Caco-2 (cell line): ENCODE measurements around the gene SPDYE2. TPM values are rescaled to one million over a fixed set of nuclear protein-coding genes. Genes with fewer than 3 reads are reported as not detected.
"Not testable (repeated sequence)": the region's sequence is repeated elsewhere in the genome, so short reads cannot be mapped to it uniquely, and the experiment has no call there.

ENCODE experiments used
- BruUV-seq: library from RNA; stranded (reverse); fragments of 400-500 nt; replicated peaks from 2 replicates; lab custom pipeline; 2021; lab: Mats Ljungman, UMichigan
- CTCF ChIA-PET: fragments of 300-600 bp; sonication (Branson Sonifier 250); formaldehyde crosslinking; loops from one replicate; lab custom pipeline; 2022; ENCODE audit warnings: antibody characterized with exemption; lab: Charles Lee
- POLR2A ChIA-PET: fragments of 300-600 bp; sonication (Branson Sonifier 250); formaldehyde crosslinking; loops from one replicate; lab custom pipeline; 2022; ENCODE audit warnings: antibody characterized with exemption; lab: Charles Lee
- DNase-seq, 2 experiments: peaks; one replicate each; pipeline versions ENCODE4 v3.0.0 to v3.0.0-alpha.2; 2020 to 2022
- H3K27me3 ChIP-seq: replicated peaks from 2 replicates; pipeline ENCODE4 v1.6.0; 2011; ENCODE audit warnings: low read length; ENCODE audit not compliant: control insufficient read depth, insufficient read depth
- H3K36me3 ChIP-seq: 2 replicates; pipeline ENCODE4 v1.5.1; 2011; ENCODE audit warnings: low read length; ENCODE audit not compliant: control insufficient read depth, insufficient read depth
- H3K4me1 ChIP-seq: fragments of 250-450 bp; sonication (Bioruptor Pico); 2 replicates; pipeline ENCODE4 v1.5.1; 2020; ENCODE audit warnings: mild to moderate bottlenecking
- H3K4me3 ChIP-seq: 2 replicates; pipeline ENCODE4 v1.5.1; 2011; ENCODE audit warnings: low read depth, mild to moderate bottlenecking, control low read depth, low read length
- H3K9me3 ChIP-seq: fragments of 250-450 bp; sonication (Bioruptor Pico); 2 replicates; pipeline ENCODE4 v1.5.1; 2020; ENCODE audit warnings: mild to moderate bottlenecking, moderate library complexity
- H3K27ac Mint-ChIP-seq: one replicate; pipeline ENCODE4 v1.8.0; 2022; ENCODE audit warnings: mixed read lengths; ENCODE audit not compliant: unreplicated experiment
- H3K27me3 Mint-ChIP-seq: one replicate; pipeline ENCODE4 v1.8.0; 2022; ENCODE audit warnings: mixed read lengths; ENCODE audit not compliant: insufficient read depth, unreplicated experiment
- H3K36me3 Mint-ChIP-seq: one replicate; pipeline ENCODE4 v1.8.0; 2022; ENCODE audit warnings: mild to moderate bottlenecking, mixed read lengths; ENCODE audit not compliant: insufficient read depth, unreplicated experiment
- H3K4me1 Mint-ChIP-seq: one replicate; pipeline ENCODE4 v1.8.0; 2022; ENCODE audit warnings: low read depth, mixed read lengths; ENCODE audit not compliant: unreplicated experiment
- H3K4me3 Mint-ChIP-seq: one replicate; pipeline ENCODE4 v1.8.0; 2022; ENCODE audit warnings: mild to moderate bottlenecking, moderate library complexity, mixed read lengths; ENCODE audit not compliant: unreplicated experiment
- H3K9me3 Mint-ChIP-seq: one replicate; pipeline ENCODE4 v1.8.0; 2022; ENCODE audit warnings: mixed read lengths; ENCODE audit not compliant: unreplicated experiment
- intact Hi-C: fragments of 100-400 bp; cut with micrococcal nuclease; formaldehyde crosslinking; loops from one replicate; pipeline ENCODE4 v1.10.0; 2022; ENCODE audit not compliant: unreplicated experiment
- total RNA-seq: library from RNA; stranded (reverse); gene quantifications from 2 replicates; pipeline ENCODE4 v1.2.3, GENCODE V29; 2022

Gene SPDYE2
- total RNA-seq, 1 experiment from 2014 or later = not detected

DNA sequence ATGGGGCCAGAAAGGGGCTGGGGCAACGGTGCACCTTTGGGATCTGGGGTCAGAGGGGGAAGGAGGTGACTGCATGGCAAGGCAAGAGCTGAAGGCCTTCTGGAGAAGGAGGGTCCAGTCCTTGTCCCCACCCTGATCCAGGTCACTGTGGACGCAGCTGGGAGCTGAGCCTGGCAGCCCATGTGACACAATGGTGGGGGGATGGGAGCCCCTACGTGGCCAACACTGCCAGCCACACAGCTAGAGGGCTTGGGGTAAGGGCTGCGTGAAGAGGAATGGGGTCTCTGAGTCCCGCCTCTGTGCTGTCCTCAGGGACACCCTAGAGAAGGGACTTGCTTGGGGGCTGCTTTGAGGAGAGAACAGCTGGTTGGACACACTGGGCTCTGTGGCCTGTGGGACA lies 30.7 kb downstream of the SPDYE2 start:
- H3K4me1 ChIP-seq, H3K9me3 Mint-ChIP-seq, H3K27me3 Mint-ChIP-seq, H3K4me3 Mint-ChIP-seq, POLR2A ChIA-PET, H3K36me3 Mint-ChIP-seq, H3K4me3 ChIP-seq, H3K9me3 ChIP-seq, H3K27me3 ChIP-seq, intact Hi-C loops, DNase-seq, BruUV-seq, H3K27ac Mint-ChIP-seq, CTCF ChIA-PET, H3K36me3 ChIP-seq, H3K4me1 Mint-ChIP-seq: not testable (repeated sequence)

DNA sequence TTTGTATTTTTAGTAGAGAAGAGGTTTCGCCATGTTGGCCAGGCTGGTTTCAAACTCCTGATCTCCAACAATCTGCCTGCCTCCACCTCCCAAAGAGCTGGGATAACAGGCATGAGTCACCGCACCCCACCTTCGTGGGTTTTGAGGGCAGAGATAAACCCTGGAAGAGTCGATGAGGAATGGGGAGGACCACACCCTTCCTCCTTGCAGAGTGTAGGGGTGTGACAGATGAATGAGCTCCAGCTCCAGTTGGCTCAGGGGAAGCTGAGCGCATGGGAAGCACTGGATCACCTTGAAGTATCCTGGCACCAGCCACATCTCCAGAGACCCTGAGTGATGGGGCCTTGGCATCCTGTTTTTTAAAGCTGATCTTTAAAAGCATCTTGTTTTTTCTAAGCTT lies 32.5 kb downstream of the SPDYE2 start:
- H3K36me3 ChIP-seq, H3K4me3 ChIP-seq, H3K36me3 Mint-ChIP-seq, CTCF ChIA-PET, H3K4me1 Mint-ChIP-seq, DNase-seq, H3K27me3 Mint-ChIP-seq, H3K4me3 Mint-ChIP-seq, BruUV-seq, H3K27ac Mint-ChIP-seq, H3K4me1 ChIP-seq, POLR2A ChIA-PET, intact Hi-C loops, H3K9me3 Mint-ChIP-seq, H3K27me3 ChIP-seq, H3K9me3 ChIP-seq: not testable (repeated sequence)

- H3K4me3 ChIP-seq, H3K27me3 ChIP-seq, H3K4me1 ChIP-seq, H3K27me3 Mint-ChIP-seq, H3K9me3 ChIP-seq, BruUV-seq, H3K9me3 Mint-ChIP-seq, DNase-seq, H3K4me3 Mint-ChIP-seq, intact Hi-C loops, H3K36me3 ChIP-seq, H3K36me3 Mint-ChIP-seq, H3K4me1 Mint-ChIP-seq, POLR2A ChIA-PET, CTCF ChIA-PET, H3K27ac Mint-ChIP-seq: not testable (repeated sequence)
These were observed 38.8 kb downstream of the SPDYE2 start for GRCh38 chr7:102589857-102590256.

- H3K4me3 Mint-ChIP-seq, H3K9me3 Mint-ChIP-seq, H3K27ac Mint-ChIP-seq, CTCF ChIA-PET, H3K9me3 ChIP-seq, H3K27me3 ChIP-seq, intact Hi-C loops, H3K27me3 Mint-ChIP-seq, H3K4me1 Mint-ChIP-seq, H3K4me3 ChIP-seq, H3K4me1 ChIP-seq, H3K36me3 ChIP-seq, POLR2A ChIA-PET, H3K36me3 Mint-ChIP-seq, BruUV-seq: not testable (repeated sequence)
- DNase-seq = peak; percentile 50 to 76
These were observed 41.5 kb downstream of the SPDYE2 start for GRCh38 chr7:102592477-102593019.

GRCh38 chr7:102593637-102594334 lies 42.8 kb downstream of the SPDYE2 start:
- H3K27me3 ChIP-seq, H3K27ac Mint-ChIP-seq, H3K36me3 Mint-ChIP-seq, POLR2A ChIA-PET, intact Hi-C loops, CTCF ChIA-PET, H3K4me1 ChIP-seq, BruUV-seq, H3K27me3 Mint-ChIP-seq, H3K4me3 ChIP-seq, DNase-seq, H3K4me1 Mint-ChIP-seq, H3K4me3 Mint-ChIP-seq, H3K9me3 ChIP-seq, H3K36me3 ChIP-seq, H3K9me3 Mint-ChIP-seq: not testable (repeated sequence)

- intact Hi-C loops, H3K9me3 Mint-ChIP-seq, H3K4me3 Mint-ChIP-seq, H3K4me3 ChIP-seq, CTCF ChIA-PET, DNase-seq, H3K27me3 ChIP-seq, H3K27ac Mint-ChIP-seq, H3K4me1 Mint-ChIP-seq, H3K9me3 ChIP-seq, H3K36me3 ChIP-seq, H3K36me3 Mint-ChIP-seq, POLR2A ChIA-PET, BruUV-seq, H3K4me1 ChIP-seq, H3K27me3 Mint-ChIP-seq: not testable (repeated sequence)
These were observed 45.0 kb downstream of the SPDYE2 start for GRCh38 chr7:102596036-102596435.

- H3K4me3 Mint-ChIP-seq, BruUV-seq, H3K36me3 Mint-ChIP-seq, POLR2A ChIA-PET, H3K27me3 Mint-ChIP-seq, H3K4me3 ChIP-seq, CTCF ChIA-PET, H3K36me3 ChIP-seq, intact Hi-C loops, H3K27ac Mint-ChIP-seq, H3K9me3 Mint-ChIP-seq, DNase-seq, H3K4me1 ChIP-seq, H3K9me3 ChIP-seq, H3K4me1 Mint-ChIP-seq, H3K27me3 ChIP-seq: not testable (repeated sequence)
These were observed 48.7 kb downstream of the SPDYE2 start for GRCh38 chr7:102599699-102600098.
